Germinal center (tissue), 1 donor: ENCODE results near the gene HOXD4.

ENCODE experiments used
- DNase-seq: peaks from one replicate; pipeline ENCODE4 v3.0.0; 2012; ENCODE audit warnings: mixed read lengths, low spot score

Gene HOXD4

DNA sequence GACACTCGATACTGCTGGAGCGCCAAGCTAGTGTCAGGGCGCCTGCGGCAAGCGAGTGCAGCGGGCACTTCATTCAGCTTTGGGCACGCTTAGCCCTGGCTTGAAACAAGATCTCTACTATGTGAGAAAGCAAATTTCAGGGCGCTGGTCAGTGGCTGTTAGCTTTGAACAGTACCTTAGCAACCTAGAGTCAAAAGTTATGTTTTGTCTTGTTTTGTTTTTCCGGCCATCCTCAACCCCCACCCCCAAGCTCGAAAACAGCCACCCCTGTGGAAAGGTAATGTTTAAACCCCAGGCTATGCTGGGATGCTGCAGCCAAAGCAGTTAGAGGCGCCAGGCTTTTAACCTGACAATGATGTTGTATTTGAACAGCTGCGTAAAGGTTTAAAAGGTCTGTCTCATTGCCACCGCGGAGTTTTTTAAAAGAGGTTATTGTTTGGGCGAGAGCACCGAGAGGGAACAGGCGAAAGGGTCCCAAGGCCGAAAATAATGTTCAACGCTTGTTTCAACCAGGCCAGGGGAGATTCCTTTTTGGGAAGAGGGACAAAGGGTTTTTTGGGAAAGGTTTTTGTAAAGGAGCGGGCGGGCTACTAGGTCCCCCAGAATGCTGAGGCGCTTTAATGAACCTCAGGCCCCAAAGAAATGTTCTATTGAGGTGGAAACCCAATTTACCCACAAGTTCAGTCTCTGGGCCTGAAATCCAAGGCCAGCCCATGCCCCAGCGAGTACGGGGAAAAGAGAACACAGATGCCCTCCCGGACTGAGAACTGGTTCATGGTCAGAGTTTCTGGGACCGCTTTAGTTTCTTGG, 37.0 kb upstream of the HOXD4 start:
- no peak for DNase-seq

DNA sequence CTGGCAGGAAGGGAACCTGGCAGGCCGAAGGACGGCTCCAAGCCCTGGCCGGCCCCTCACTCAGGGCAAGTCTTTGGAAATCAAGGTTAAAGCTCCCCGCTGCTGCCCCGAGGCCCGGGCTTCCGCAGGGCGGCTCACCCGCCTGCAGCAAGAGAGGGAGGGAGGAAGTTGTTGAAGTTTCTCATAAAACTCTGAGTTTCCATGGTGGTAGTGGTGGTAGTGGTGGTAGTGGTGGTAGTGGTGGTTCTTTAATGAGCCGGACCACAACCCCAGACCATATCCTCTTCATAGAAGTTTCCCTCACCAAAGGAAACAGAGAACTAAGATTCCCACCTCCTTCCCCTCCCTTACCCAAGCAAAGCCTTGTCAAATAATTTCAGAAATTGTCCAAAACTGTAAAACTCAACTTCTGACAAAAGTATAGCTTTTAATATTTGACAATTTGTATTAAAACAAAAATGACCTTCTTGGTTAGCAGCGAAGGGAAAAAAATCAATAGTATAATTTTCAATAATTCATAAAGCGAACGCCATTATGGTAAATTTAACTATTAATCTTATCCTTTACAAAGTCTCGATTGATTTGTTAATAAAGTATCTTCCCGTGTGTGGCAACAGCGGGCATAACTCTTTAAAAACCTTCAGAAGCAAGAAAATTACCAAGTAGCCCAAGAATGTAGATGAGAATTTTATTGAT, 36.3 kb upstream of the HOXD4 start:
- DNase-seq: no peak

DNA sequence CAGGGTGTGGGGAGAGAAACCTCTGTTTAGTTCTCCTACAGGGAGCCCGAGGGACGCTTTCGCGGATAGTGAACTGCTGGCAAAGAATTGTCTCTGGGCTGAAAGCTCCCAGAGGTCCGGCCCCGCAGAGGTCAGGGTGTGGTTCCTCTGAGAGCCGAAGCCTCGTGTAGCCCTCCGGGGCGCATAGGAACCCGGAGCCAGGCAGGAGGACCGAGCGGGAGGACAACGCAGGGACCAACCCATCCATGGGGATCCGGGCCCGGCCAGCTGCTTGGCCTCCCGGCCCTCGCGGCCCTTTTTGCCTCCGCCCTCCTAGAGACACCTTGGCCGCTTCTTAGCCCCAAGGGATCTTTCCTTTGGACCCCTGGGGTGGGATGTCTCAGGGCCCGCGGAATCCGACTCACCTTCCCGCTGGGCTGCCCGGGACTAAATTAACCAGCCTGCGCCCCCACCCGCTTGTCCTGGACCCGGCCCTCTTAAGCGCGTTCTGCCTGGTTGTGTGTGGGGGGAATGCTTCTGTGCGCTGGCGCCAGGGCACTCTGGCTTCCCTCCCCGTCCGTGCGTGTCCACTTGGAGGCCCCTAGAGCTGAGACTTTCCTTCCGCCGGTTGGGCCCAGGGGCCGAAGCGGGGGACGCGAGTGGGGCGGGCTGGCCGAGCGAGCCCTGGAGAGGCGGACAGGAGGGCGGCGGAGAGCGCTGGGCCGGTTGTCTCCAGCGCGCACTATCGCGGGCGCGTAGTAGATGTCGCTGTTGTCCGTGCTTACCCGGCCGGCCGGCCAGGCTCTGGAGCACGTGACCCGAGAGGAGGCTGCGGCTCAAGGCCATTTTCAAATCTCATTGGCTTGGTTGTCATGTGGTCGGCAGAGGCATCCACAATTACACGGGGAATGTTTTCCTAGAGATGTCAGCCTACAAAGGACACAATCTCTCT, 35.2 kb upstream of the HOXD4 start, which contains the start of gene HOXD10:
HOXD10 (plus strand) TSS at position 896 of the 931 bp plus-strand sequence. CDS start 56 bp downstream, outside the sequence.
- DNase-seq: no peak

DNA sequence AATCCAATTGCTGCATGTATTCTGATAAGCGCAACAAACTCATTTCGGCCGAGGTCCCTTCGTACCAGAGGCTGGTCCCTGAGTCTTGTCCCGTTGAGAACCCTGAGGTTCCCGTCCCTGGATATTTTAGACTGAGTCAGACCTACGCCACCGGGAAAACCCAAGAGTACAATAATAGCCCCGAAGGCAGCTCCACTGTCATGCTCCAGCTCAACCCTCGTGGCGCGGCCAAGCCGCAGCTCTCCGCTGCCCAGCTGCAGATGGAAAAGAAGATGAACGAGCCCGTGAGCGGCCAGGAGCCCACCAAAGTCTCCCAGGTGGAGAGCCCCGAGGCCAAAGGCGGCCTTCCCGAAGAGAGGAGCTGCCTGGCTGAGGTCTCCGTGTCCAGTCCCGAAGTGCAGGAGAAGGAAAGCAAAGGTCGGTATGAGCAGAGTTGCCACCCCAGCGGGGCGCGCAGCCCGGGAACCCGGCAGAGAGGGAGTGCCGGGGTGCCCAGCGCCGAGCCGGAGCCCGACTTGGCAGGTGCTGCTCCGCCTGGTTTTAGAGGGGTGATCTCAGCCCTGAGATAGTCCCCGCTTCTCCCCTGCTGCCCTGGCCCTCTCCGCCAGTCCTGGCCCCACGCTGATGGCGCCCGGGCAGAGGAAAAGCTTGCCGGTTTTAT, 34.1 kb upstream of the HOXD4 start:
- DNase-seq: no peak

DNA sequence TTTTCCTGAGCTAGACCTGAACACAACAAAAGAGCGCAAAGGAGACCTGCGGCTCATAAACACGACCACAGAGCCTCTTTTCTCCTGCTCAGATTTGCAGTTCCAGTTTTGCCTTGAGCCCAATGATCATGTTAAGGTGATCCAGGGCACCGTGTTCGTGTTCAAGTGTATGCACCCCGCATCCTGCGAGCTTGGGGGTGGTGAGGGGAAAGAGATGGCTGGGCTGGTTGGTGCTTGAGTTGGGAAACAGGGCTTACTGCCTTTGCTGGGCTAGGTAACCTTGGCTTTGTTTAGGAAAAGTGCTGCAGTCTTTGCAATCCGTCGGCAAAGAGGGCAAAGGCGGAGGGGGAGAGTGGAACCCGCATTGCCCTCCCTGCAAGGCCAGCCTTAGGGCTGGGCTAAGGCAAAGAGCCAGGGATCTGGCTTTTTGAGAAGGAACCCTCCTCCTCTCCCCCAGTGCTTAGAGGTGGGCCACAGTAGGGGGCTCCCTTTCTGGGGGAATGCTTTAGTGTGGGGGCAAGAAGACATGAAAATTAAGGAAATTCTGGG, 33.5 kb upstream of the HOXD4 start:
- no peak for DNase-seq

DNA sequence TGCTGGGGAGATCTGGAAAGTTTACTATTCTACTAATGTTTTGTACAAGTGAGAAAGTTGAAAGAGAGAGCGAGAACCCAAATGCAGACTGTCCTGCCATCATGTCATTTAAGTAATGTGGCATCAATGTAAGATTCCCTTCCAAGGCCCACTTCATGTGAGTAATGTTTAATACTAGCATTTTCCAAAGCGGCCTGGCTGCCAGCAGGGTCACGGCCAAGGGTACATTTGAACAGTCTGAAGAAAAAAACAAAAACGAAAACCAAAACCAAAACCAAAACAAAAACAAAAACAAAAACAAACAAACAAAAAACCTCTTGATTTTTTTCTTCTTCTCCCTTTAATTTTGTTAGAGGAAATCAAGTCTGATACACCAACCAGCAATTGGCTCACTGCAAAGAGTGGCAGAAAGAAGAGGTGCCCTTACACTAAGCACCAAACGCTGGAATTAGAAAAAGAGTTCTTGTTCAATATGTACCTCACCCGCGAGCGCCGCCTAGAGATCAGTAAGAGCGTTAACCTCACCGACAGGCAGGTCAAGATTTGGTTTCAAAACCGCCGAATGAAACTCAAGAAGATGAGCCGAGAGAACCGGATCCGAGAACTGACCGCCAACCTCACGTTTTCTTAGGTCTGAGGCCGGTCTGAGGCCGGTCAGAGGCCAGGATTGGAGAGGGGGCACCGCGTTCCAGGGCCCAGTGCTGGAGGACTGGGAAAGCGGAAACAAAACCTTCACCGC, 32.6 kb upstream of the HOXD4 start:
- no peak for DNase-seq

DNA sequence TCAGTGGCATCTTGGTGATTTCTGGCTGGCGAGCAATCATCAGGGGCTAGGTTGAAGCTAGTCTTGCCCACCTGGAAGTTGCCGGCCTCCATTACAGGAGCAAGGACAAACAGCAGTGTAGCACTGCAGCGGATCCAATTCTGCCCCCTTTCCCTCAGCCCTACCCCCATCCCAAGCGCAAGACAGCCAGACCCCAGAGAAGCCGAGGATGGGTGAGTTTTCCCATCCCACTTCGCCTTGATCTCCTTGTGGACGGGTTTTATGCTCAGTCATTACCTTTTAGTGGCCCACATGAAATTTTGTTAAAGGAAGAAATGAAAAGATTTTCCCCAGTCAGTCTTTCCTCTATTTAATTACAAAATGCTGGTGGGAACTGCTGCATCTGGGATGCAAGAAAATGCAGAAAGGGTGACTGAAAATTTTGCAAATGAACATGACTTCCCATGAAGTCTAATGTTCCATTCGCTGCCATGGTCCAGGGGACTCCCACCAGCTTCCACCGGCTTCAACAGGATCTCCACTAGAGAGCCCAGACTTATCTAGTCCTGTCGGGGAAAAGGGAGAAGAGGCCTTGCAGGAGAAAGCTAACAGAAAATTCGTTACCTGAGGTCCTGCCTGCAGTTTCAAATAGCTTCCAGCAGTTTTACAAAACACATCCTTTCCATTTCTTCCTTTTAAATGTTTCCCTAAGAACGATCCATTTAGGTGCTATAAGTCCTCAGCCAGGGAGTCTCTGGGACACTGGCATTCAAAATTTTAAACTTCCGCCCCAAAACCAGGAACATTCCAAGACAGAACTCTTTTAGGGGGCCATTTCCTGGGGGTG, 30.8 kb upstream of the HOXD4 start:
- no peak for DNase-seq

DNA sequence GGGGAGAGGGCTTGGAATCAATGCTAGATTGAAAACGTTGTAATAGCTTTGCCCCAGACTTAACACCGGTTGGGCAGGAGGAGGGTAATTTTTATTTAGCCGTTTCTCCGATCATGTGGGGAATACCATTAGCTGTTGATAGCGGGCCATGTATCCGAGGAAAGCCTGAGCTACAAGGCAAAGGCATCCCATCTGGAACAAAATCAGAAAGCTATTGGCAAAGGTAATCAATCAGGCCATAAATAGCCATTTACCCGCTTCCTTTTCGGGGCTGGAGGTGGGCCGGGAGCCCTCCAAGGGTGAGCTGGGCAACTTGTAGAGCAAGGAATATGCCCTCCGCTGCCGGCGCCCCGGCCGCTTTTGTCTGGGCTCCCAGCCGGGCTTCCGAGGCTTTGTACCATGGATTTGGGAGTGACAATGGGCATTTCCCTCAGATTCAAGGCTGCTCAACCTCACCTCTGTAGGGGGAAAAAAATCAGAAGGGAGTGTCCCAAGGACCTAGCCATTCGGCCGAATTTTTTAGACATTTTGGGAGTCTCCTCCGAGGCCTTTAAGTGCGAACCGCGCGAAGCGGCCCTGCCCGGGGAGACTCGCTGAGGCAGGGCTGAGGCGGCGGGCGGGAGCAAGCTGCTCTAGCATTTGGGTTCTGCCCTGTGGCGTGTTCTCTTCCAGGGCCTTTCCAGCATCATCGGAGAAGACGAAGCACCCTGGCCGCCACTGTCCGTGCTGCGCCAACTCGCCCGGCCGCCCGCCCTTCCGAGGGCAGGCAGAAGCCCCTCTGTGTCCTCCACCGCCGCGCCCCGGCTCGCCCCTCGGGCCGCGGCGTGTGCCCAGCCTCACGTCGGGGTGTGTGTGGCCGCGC, 29.9 kb upstream of the HOXD4 start:
- DNase-seq: no peak

DNA sequence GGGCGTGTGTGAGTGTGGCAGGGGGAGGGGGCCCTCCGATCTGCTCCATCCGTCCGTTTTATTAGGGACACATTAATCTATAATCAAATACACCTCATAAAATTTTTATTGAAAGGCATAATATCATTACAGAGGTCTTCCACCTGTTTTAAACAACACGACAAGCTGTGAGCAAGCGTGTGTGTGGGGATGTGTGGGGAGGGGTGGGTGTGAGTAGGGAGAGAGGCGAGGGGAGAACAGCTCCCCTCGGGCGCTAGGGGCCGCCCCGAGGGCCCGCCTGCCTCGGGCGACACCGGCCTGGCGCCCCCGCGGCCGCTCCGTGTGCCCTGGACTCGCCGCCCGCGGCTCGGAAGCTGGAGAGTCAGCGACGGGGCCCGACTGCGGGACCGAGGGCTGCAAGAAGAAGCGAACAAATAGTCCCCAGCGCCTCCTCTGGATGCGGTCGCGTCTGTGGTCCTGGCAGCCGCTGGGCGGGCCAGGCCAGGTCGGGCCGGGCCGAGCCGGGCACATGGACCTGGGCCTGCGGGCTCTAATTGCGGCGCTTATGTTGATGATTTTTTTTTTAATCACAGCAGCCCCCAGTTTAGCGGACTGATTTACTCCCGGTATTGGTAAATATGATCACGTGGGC, 29.2 kb upstream of the HOXD4 start:
- DNase-seq: no peak

DNA sequence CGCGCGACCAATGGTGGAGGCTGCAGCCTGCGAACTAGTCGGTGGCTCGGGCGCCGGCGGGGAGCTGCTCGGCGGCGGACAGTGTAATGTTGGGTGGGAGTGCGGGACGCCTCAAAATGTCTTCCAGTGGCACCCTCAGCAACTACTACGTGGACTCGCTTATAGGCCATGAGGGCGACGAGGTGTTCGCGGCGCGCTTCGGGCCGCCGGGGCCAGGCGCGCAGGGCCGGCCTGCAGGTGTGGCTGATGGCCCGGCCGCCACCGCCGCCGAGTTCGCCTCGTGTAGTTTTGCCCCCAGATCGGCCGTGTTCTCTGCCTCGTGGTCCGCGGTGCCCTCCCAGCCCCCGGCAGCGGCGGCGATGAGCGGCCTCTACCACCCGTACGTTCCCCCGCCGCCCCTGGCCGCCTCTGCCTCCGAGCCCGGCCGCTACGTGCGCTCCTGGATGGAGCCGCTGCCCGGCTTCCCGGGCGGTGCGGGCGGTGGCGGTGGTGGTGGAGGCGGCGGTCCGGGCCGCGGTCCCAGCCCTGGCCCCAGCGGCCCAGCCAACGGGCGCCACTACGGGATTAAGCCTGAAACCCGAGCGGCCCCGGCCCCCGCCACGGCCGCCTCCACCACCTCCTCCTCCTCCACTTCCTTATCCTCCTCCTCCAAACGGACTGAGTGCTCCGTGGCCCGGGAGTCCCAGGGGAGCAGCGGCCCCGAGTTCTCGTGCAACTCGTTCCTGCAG, 28.5 kb upstream of the HOXD4 start, which contains the start of gene HOXD9:
HOXD9 (plus strand) TSS at position 37 of the 728 bp plus-strand sequence; CDS start at position 87, 50 bp downstream.
- DNase-seq: no peak

DNA sequence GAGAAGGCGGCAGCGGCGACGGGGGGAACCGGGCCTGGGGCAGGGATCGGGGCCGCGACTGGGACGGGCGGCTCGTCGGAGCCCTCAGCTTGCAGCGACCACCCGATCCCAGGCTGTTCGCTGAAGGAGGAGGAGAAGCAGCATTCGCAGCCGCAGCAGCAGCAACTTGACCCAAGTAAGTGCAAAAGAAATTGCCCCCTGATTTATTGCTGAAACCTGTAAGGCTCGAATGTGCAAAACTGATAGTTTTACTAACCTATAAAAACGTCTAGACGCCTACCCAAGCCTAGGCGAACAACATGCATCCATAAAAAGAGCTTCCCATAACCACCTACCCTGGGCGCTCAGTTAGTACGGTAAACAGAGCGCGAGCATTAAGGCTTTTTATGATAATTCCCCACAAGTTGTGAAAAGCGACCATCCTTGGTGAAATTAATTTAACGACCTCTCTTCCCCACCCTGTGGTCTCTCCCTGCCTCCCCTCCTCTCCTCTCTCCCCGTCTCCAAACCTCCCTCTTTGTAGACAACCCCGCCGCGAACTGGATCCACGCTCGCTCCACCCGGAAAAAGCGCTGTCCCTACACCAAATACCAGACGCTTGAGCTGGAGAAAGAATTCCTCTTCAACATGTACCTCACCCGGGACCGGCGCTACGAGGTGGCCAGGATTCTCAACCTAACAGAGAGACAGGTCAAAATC, 27.8 kb upstream of the HOXD4 start:
- DNase-seq: no peak

DNA sequence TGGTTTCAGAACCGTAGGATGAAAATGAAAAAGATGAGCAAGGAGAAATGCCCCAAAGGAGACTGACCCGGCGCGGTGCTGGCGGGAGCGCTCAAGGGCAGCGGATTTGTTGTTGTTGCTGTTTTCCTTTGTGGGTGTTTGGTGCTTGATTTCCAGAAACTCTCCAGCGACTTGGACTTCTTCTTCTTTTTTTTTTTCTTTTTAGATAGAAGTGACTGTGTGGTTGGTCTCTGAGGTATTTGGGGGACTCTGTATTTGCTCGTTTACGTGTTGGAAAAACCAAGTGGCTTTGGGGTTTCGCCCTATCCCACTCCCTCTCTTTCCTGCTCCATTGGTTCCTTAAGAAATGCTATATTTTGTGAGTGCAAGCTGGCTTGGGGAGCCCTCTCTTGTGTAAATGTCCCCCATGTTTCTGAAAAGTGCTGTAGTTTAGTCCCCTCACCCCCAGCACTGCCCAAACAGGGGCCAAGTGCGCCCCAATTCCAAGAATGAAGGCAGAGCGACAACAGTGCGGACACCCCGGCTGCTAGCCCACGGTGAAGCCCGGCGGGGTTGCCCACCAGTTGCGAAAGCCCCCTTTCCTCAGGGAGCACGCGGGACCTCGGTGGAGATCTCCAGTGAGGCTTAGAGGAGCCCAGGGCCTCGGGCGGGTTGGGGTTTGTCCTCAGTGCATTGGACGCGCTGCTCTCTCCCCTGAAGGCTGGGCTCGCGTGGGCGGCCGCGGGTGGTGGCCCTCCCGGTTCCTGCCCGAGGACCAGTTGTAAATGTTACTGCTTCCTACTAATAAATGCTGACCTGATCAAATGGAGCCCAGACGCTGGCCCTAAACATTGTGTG, 27.0 kb upstream of the HOXD4 start:
- DNase-seq: no peak

DNA sequence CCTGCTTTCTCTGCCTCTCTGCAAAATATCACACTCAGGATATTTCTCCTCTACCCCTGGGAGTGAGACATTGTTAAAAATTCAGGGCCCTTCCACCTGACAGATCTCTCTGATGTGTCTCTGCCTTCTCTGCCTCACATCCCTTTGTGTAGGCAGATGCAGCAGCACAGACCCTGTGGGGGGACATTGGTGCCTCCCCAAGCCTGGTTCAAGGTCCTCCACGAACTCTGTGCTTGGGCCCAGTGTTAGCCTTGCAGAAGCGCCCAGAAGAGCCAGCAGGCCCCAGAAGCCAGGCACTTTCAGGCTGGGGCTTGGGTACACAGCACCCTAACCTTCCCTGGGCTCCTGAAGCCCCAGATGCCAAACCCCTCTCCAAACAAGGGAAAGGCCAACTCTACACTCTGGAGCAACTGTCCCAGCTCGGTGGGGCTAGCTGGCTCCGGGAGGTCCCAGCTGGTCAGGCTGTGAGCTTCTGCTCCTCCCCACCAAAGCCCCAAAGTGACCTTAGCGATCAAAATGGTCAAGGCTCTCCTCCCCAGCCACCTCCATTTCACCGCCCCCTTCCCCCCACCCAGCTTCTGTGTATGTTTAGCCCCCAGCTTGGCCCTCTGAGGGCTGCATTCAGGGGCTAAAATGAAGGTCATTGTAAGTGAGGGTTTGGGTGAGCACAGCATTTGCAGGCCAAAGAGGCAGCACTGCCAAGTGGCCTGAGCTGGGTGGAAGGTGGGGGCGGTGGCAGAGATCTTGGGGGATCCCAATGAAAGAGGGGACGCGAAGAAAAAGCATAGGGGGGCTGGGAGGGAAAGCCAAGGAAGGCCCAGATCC, 26.2 kb upstream of the HOXD4 start:
- DNase-seq: no peak

DNA sequence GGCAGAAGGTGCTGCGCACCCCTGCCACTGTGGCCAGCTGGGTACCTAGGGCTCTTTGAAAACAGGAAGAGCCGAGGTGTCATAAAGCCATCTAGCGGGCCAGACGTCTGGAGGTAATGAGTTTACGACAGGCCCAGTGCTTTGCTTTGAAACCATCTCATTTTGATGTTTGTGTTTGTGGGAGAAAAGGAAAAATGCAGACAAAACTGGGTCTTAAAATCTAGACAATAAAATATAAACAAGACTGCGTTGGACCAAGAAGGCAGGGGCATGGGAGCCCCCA, 25.6 kb upstream of the HOXD4 start:
- DNase-seq: no peak
